ENCODE data around the gene TMEM72. TPM values are rescaled to one million over a fixed set of nuclear protein-coding genes. Genes with fewer than 3 reads are reported as not detected.

Gene TMEM72
- total RNA-seq, 6 donors from 2014 or later = 0.06 TPM; not detected in 5

GRCh38 chr10:44880090-44880715, 30.9 kb upstream of the TMEM72 start:
- Histone ChIP-seq H3K27ac (no peak overlapping the region), H3K4me1 (peaks cover 8 to 14% (median 13%) of the 10 kb centered on the region in 4 donors), H3K9me3 (no peaks in the 10 kb centered on the region), H3K4me3 (no peak overlapping the region), H3K36me3 (no peaks in the 10 kb centered on the region), H3K27me3 (no peaks in the 10 kb centered on the region)
- DNase-seq = peak in 1 of 2 donors; percentile 46
- 95% methylated on average over 17 of the region's 17 CpGs for WGBS, 2 donors
- TF ChIP-seq POLR2A (IDR thresholded peaks at IDR 0.05) (no peak), CTCF (IDR thresholded peaks at IDR 0.05) (no peak), POLR2AphosphoS5 (IDR thresholded peaks at IDR 0.05) (no peak), EP300 (IDR thresholded peaks at IDR 0.05) (no peak)
- ATAC-seq (ENCODE audit: low FRiP score in 2 of 2) = no peak

GRCh38 chr10:44881649-44882048, 29.5 kb upstream of the TMEM72 start:
- no peak overlapping the region for H3K4me3 ChIP-seq
- H3K36me3 ChIP-seq = no peaks in the 10 kb centered on the region
- peaks cover 8 to 14% (median 13%) of the 10 kb centered on the region in 4 donors for H3K4me1 ChIP-seq
- ATAC-seq (ENCODE audit: low FRiP score in 2 of 2) = no peak
- TF ChIP-seq POLR2AphosphoS5 (IDR thresholded peaks at IDR 0.05) (no peak), EP300 (IDR thresholded peaks at IDR 0.05) (no peak), POLR2A (IDR thresholded peaks at IDR 0.05) (no peak), CTCF (IDR thresholded peaks at IDR 0.05) (no peak)
- DNase-seq = no peak
- no peaks in the 10 kb centered on the region for H3K9me3 ChIP-seq
- no peak overlapping the region for H3K27ac ChIP-seq
- WGBS, 2 donors = 75 to 94% methylated on average over 7 of the region's 7 CpGs
- H3K27me3 ChIP-seq = no peaks in the 10 kb centered on the region

GRCh38 chr10:44882166-44882720, 28.9 kb upstream of the TMEM72 start:
- TF ChIP-seq EP300 (IDR thresholded peaks at IDR 0.05) (no peak), POLR2AphosphoS5 (IDR thresholded peaks at IDR 0.05) (no peak), POLR2A (IDR thresholded peaks at IDR 0.05) (no peak), CTCF (IDR thresholded peaks at IDR 0.05) (no peak)
- H3K27ac ChIP-seq = no peak overlapping the region
- no peak overlapping the region for H3K4me3 ChIP-seq
- no peaks in the 10 kb centered on the region for H3K27me3 ChIP-seq
- H3K4me1 ChIP-seq = peaks cover 8 to 14% (median 13%) of the 10 kb centered on the region in 4 donors
- no peaks in the 10 kb centered on the region for H3K9me3 ChIP-seq
- ATAC-seq (ENCODE audit: low FRiP score in 2 of 2) (no peak), DNase-seq (no peak)
- H3K36me3 ChIP-seq = no peaks in the 10 kb centered on the region
- 47 to 72% methylated on average over 6 of the region's 6 CpGs for WGBS, 2 donors

- WGBS, 2 donors = 78 to 79% methylated on average over 7 to 8 of the region's 8 CpGs
- Histone ChIP-seq H3K36me3 (no peaks in the 10 kb centered on the region), H3K9me3 (no peaks in the 10 kb centered on the region), H3K27me3 (no peaks in the 10 kb centered on the region), H3K4me3 (no peak overlapping the region), H3K4me1 (peaks cover 4 to 10% (median 8%) of the 10 kb centered on the region in 4 donors), H3K27ac (no peak overlapping the region)
- ATAC-seq (ENCODE audit: low FRiP score in 2 of 2) = no peak
- TF ChIP-seq POLR2AphosphoS5 (IDR thresholded peaks at IDR 0.05) (no peak), POLR2A (IDR thresholded peaks at IDR 0.05) (no peak), CTCF (IDR thresholded peaks at IDR 0.05) (no peak), EP300 (IDR thresholded peaks at IDR 0.05) (no peak)
- DNase-seq = no peak
Observed at GRCh38 chr10:44883593-44884331, 27.4 kb upstream of the TMEM72 start.

Data from upper lobe of left lung (tissue), 6 donors.